GF-D8 (cell line): ENCODE results near the gene ABTB2.

Experiments used
- DNase-seq: peaks from one replicate; lab custom pipeline; 2025; lab: John Stamatoyannopoulos, UW

The ABTB2 gene

GRCh38 chr11:34284811-34285481, 72.9 kb downstream of the ABTB2 start:
- no peak for DNase-seq

GRCh38 chr11:34284156-34284555, 73.7 kb downstream of the ABTB2 start:
- DNase-seq, result no peak

- DNase-seq, result no peak
Measured at GRCh38 chr11:34280945-34281872, 76.6 kb downstream of the ABTB2 start.

- no peak for DNase-seq
Measured at GRCh38 chr11:34278693-34279297, 79.0 kb downstream of the ABTB2 start.

- DNase-seq, result no peak
Measured at GRCh38 chr11:34278175-34278574, 79.6 kb downstream of the ABTB2 start.

GRCh38 chr11:34277171-34277570, 80.6 kb downstream of the ABTB2 start:
- no peak for DNase-seq

GRCh38 chr11:34276352-34276864, 81.4 kb downstream of the ABTB2 start:
- DNase-seq, result no peak

GRCh38 chr11:34275486-34275885, 82.3 kb downstream of the ABTB2 start:
- DNase-seq, result no peak

GRCh38 chr11:34274712-34275398, 83.0 kb downstream of the ABTB2 start:
- DNase-seq, result no peak

GRCh38 chr11:34273099-34273498, 84.7 kb downstream of the ABTB2 start:
- no peak for DNase-seq

GRCh38 chr11:34271727-34272126, 86.1 kb downstream of the ABTB2 start:
- DNase-seq, result no peak

GRCh38 chr11:34270711-34271110, 87.1 kb downstream of the ABTB2 start:
- no peak for DNase-seq

- DNase-seq, result no peak
Measured at GRCh38 chr11:34269694-34270245, 88.0 kb downstream of the ABTB2 start.

GRCh38 chr11:34268906-34269430, 88.8 kb downstream of the ABTB2 start:
- DNase-seq, result no peak

GRCh38 chr11:34267417-34267816, 90.4 kb downstream of the ABTB2 start:
- no peak for DNase-seq

- DNase-seq, result no peak
Measured at GRCh38 chr11:34267013-34267412, 90.8 kb downstream of the ABTB2 start.

GRCh38 chr11:34266090-34266912, 91.5 kb downstream of the ABTB2 start:
- DNase-seq, result no peak

- no peak for DNase-seq
Measured at GRCh38 chr11:34264303-34265110, 93.3 kb downstream of the ABTB2 start.

GRCh38 chr11:34263441-34264091, 94.2 kb downstream of the ABTB2 start:
- DNase-seq, result no peak
